PC-9 (cell line): ENCODE data around the gene ATP5MC3. TPM values are rescaled to one million over a fixed set of nuclear protein-coding genes. Genes with fewer than 3 reads are reported as not detected.

ENCODE experiments used
- BruUV-seq: library from RNA; stranded (reverse); fragments of 400-500 nt; replicated peaks from 2 replicates; lab custom pipeline; 2021; lab: Mats Ljungman, UMichigan
- CTCF ChIA-PET: fragments of 300-600 bp; sonication (Branson Sonifier 250); formaldehyde crosslinking; loops from one replicate; lab custom pipeline; 2022; ENCODE audit warnings: antibody characterized with exemption; lab: Charles Lee
- POLR2A ChIA-PET: fragments of 300-600 bp; sonication (Branson Sonifier 250); formaldehyde crosslinking; loops from one replicate; lab custom pipeline; 2022; ENCODE audit warnings: antibody characterized with exemption; ENCODE audit not compliant: unreplicated experiment; lab: Charles Lee
- DNase-seq, 2 experiments: peaks; one replicate each; pipeline versions ENCODE4 v3.0.0 to v3.0.0-alpha.2; 2015 to 2022; ENCODE audit warnings: mixed read lengths in 1 of 2
- H2AFZ ChIP-seq: fragments of 200-600 bp; sonication (generic); 2 replicates; pipeline ENCODE4 v1.8.1; 2017; ENCODE audit warnings: antibody characterized with exemption
- H3F3A ChIP-seq: fragments of 200-600 bp; sonication (generic); 2 replicates; pipeline ENCODE4 v1.8.1; 2017; ENCODE audit warnings: antibody characterized with exemption, mild to moderate bottlenecking, low read depth; ENCODE audit not compliant: insufficient read depth
- H3K27ac ChIP-seq: fragments of 200-600 bp; sonication (generic); 2 replicates; pipeline ENCODE4 v1.6.1; 2016; ENCODE audit warnings: mixed run types
- H3K27me3 ChIP-seq: fragments of 200-600 bp; sonication (generic); 2 replicates; pipeline ENCODE4 v1.6.1; 2016; ENCODE audit warnings: low read depth, mixed run types; ENCODE audit not compliant: insufficient read depth
- H3K36me3 ChIP-seq: fragments of 200-600 bp; sonication (generic); 2 replicates; pipeline ENCODE4 v1.6.1; 2016; ENCODE audit warnings: low read depth, mixed run types
- H3K4me1 ChIP-seq: fragments of 200-600 bp; sonication (generic); replicated peaks from 2 replicates; pipeline ENCODE4 v1.6.1; 2016; ENCODE audit warnings: mixed run types; ENCODE audit not compliant: insufficient read depth
- H3K4me2 ChIP-seq: fragments of 200-600 bp; sonication (generic); 2 replicates; pipeline ENCODE4 v1.6.1; 2017; ENCODE audit warnings: mixed run types
- H3K4me3 ChIP-seq: fragments of 200-600 bp; sonication (generic); 2 replicates; pipeline ENCODE4 v1.6.1; 2016; ENCODE audit warnings: mixed run types
- H3K79me2 ChIP-seq: fragments of 200-600 bp; sonication (generic); 2 replicates; pipeline ENCODE4 v1.6.1; 2017; ENCODE audit warnings: low read depth, mixed run types
- H3K9me2 ChIP-seq: fragments of 200-600 bp; sonication (generic); 2 replicates; pipeline ENCODE4 v1.8.1; 2017; ENCODE audit warnings: mild to moderate bottlenecking; ENCODE audit not compliant: insufficient read depth
- H3K9me3 ChIP-seq: fragments of 200-600 bp; sonication (generic); 2 replicates; pipeline ENCODE4 v1.8.1; 2016; ENCODE audit warnings: low read depth; ENCODE audit not compliant: insufficient read depth
- H4K20me1 ChIP-seq: fragments of 200-600 bp; sonication (generic); 2 replicates; pipeline ENCODE4 v1.8.1; 2017; ENCODE audit not compliant: insufficient read depth
- CTCF ChIP-seq: fragments of 200-600 bp; sonication (generic); conservative IDR thresholded peaks from 2 replicates; pipeline ENCODE4 v1.6.1; 2017; ENCODE audit warnings: mixed run types, antibody characterized with exemption, mild to moderate bottlenecking, moderate library complexity
- EZH2 ChIP-seq: fragments of 200-600 bp; sonication (generic); IDR thresholded peaks from 2 replicates; pipeline ENCODE4 v1.8.0; 2017; ENCODE audit warnings: antibody characterized with exemption, low read depth
- intact Hi-C: fragments of 100-400 bp; cut with micrococcal nuclease; formaldehyde crosslinking; loops from one replicate; pipeline ENCODE4 v1.10.0; 2022; ENCODE audit not compliant: unreplicated experiment
- total RNA-seq: library from RNA; stranded (reverse); gene quantifications from 2 replicates; pipeline ENCODE4 v1.2.3, GENCODE V29; 2021

The ATP5MC3 gene
- total RNA-seq, 1 experiment from 2014 or later: 528 TPM

GRCh38 chr2:175207741-175208438 is 26.4 kb upstream of the ATP5MC3 start:
- H3K4me3 ChIP-seq: no peak overlapping the region
- DNase-seq: no peak
- H4K20me1 ChIP-seq: no peaks in the 10 kb centered on the region
- no peaks in the 10 kb centered on the region for H3K79me2 ChIP-seq
- intact Hi-C loops: no loop called here
- ChIA-PET CTCF (interaction anchor here (0.6 kb wide), 1 partner anchor 890 kb away, joined by 3 read pairs; no protein-coding TSS in a partner anchor), POLR2A (no interaction called here)
- TF ChIP-seq EZH2 (no peak), CTCF (no peak)
- no peaks in the 10 kb centered on the region for H3K9me2 ChIP-seq
- no peak overlapping the region for H3K4me2 ChIP-seq
- H3K4me1 ChIP-seq: no peaks in the 10 kb centered on the region
- H3K36me3 ChIP-seq: no peaks in the 10 kb centered on the region
- no peaks in the 10 kb centered on the region for H3F3A ChIP-seq
- no peaks in the 10 kb centered on the region for H3K27me3 ChIP-seq
- no peaks in the 10 kb centered on the region for H3K9me3 ChIP-seq
- H2AFZ ChIP-seq: 0 out of 2 replicates have a peak overlapping the region, but pooled peaks have one; percentile 2
- no TSS peak for BruUV-seq
- H3K27ac ChIP-seq: no peak overlapping the region

GRCh38 chr2:175206866-175207265 is 25.4 kb upstream of the ATP5MC3 start:
- Histone ChIP-seq H3K4me3 (no peak overlapping the region), H3K36me3 (no peaks in the 10 kb centered on the region), H3K4me1 (no peaks in the 10 kb centered on the region), H3K79me2 (no peaks in the 10 kb centered on the region), H3F3A (no peaks in the 10 kb centered on the region), H3K27ac (no peak overlapping the region), H3K9me2 (no peaks in the 10 kb centered on the region), H4K20me1 (0 out of 2 replicates have a peak, but pooled peaks cover 1% of the 10 kb centered on the region), H3K4me2 (no peak overlapping the region), H2AFZ (no peak overlapping the region), H3K9me3 (no peaks in the 10 kb centered on the region), H3K27me3 (no peaks in the 10 kb centered on the region)
- TF ChIP-seq EZH2 (no peak), CTCF (no peak)
- ChIA-PET CTCF (no interaction called here), POLR2A (no interaction called here)
- DNase-seq: no peak
- no TSS peak for BruUV-seq
- intact Hi-C loops: no loop called here

- Histone ChIP-seq H3K9me2 (no peaks in the 10 kb centered on the region), H3K9me3 (no peaks in the 10 kb centered on the region), H3K4me1 (no peaks in the 10 kb centered on the region), H2AFZ (no peak overlapping the region), H3K79me2 (no peaks in the 10 kb centered on the region), H3K27ac (no peak overlapping the region), H3K27me3 (no peaks in the 10 kb centered on the region), H3F3A (no peaks in the 10 kb centered on the region), H3K4me2 (no peak overlapping the region), H4K20me1 (0 out of 2 replicates have a peak, but pooled peaks cover 4% of the 10 kb centered on the region), H3K36me3 (no peaks in the 10 kb centered on the region), H3K4me3 (no peak overlapping the region)
- ChIA-PET CTCF (no interaction called here), POLR2A (no interaction called here)
- TF ChIP-seq CTCF (no peak), EZH2 (no peak)
- intact Hi-C loops: no loop called here
- BruUV-seq: no TSS peak
- DNase-seq: no peak
Measured at GRCh38 chr2:175205523-175205922, 24.0 kb upstream of the ATP5MC3 start.
